Right atrium auricular region (tissue), 2 donors: Measurements from ENCODE around the gene SEC24A. TPM values are rescaled to one million over a fixed set of nuclear protein-coding genes. Genes with fewer than 3 reads are reported as not detected.
"Not testable (repeated sequence)": the region's sequence is repeated elsewhere in the genome, so short reads cannot be mapped to it uniquely, and the experiment has no call there.

Experiments
- DNase-seq: peaks from one replicate; pipeline ENCODE4 v3.0.0-alpha.2; 2019; ENCODE audit warnings: low spot score
- H3K27ac ChIP-seq, 2 donors: fragments of 200-600 bp; sonication (generic); 1 replicate in 1 of 2; 2 replicates in 1 of 2; pipeline ENCODE4 v1.5.1; 2016 to 2019
- H3K27me3 ChIP-seq, 2 donors: fragments of 200-600 bp; sonication (generic); one replicate each; pipeline versions ENCODE4 v1.5.1 to v1.6.0; 2017 to 2019
- H3K36me3 ChIP-seq: fragments of 200-600 bp; sonication (generic); one replicate; pipeline ENCODE4 v1.5.1; 2016
- H3K4me1 ChIP-seq, 2 donors: fragments of 200-600 bp; sonication (generic); one replicate each; pipeline versions ENCODE4 v1.5.1 to v1.6.0; 2017 to 2019
- H3K4me3 ChIP-seq, 2 donors: fragments of 200-600 bp; sonication (generic); 1 replicate in 1 of 2; 2 replicates in 1 of 2; pipeline ENCODE4 v1.5.1; 2017 to 2019; ENCODE audit warnings: mild to moderate bottlenecking in 1 of 2, moderate library complexity in 1 of 2
- H3K9me3 ChIP-seq, 2 donors: fragments of 200-600 bp; sonication (generic); one replicate each; pipeline ENCODE4 v1.5.1; 2019
- CTCF ChIP-seq, 2 donors: fragments of 200-600 bp; sonication (generic); IDR thresholded peaks; one replicate each; pipeline ENCODE4 v1.5.1; 2019; ENCODE audit warnings: antibody characterized with exemption in 2 of 2
- total RNA-seq, 2 donors: library from RNA; depleted of rRNA; stranded (reverse); fragments of >200 nt; gene quantifications; one replicate each; pipeline ENCODE4 v1.1.0, GENCODE V29; 2016

The SEC24A gene
- total RNA-seq, 2 donors from 2014 or later, result 9.6 to 12.8 TPM

- H3K4me3 ChIP-seq, result no peak overlapping the region
- TF ChIP-seq CTCF (IDR thresholded peaks at IDR 0.05), result no peak
- no peaks in the 10 kb centered on the region for H3K27me3 ChIP-seq
- peaks cover 7% of the 10 kb centered on the region for H3K36me3 ChIP-seq
- peaks cover 4 to 15% of the 10 kb centered on the region in 2 donors for H3K4me1 ChIP-seq
- DNase-seq, result no peak
- H3K27ac ChIP-seq, result no peak overlapping the region
- H3K9me3 ChIP-seq, result no peaks in the 10 kb centered on the region
Measured at GRCh38 chr5:134741052-134741451, 92.5 kb downstream of the SEC24A start.

- no peak overlapping the region for H3K4me3 ChIP-seq
- peaks cover 4 to 15% of the 10 kb centered on the region in 2 donors for H3K4me1 ChIP-seq
- TF ChIP-seq CTCF (IDR thresholded peaks at IDR 0.05), result no peak
- H3K27me3 ChIP-seq, result no peaks in the 10 kb centered on the region
- no peaks in the 10 kb centered on the region for H3K9me3 ChIP-seq
- no peak overlapping the region for H3K27ac ChIP-seq
- no peak for DNase-seq
- peaks cover 7% of the 10 kb centered on the region for H3K36me3 ChIP-seq
Measured at GRCh38 chr5:134742134-134742533, 93.5 kb downstream of the SEC24A start.

- Histone ChIP-seq H3K4me1 (no peaks in the 10 kb centered on the region), H3K27ac (no peak overlapping the region), H3K4me3 (no peak overlapping the region), H3K9me3 (no peaks in the 10 kb centered on the region), H3K27me3 (no peaks in the 10 kb centered on the region), H3K36me3 (peaks cover 16% of the 10 kb centered on the region)
- TF ChIP-seq CTCF (IDR thresholded peaks at IDR 0.05), result no peak
- no peak for DNase-seq
Measured at GRCh38 chr5:134749415-134749814, 100.8 kb downstream of the SEC24A start.

- Histone ChIP-seq H3K27me3 (no peaks in the 10 kb centered on the region), H3K4me1 (peaks cover 0 to 23% of the 10 kb centered on the region in 2 donors), H3K9me3 (no peaks in the 10 kb centered on the region), H3K27ac (peak overlapping the region; percentile 57 to 76), H3K36me3 (no peaks in the 10 kb centered on the region), H3K4me3 (peak overlapping the region; percentile 71 to 97)
- DNase-seq, result no peak
- TF ChIP-seq CTCF (IDR thresholded peaks at IDR 0.05), result no peak
Measured at GRCh38 chr5:134758176-134758503, 109.6 kb downstream of the SEC24A start.

GRCh38 chr5:134758504-134759341 lies 110.1 kb downstream of the SEC24A start, which contains the start of gene DDX46:
DDX46 (plus strand) TSS chr5:134758779; CDS start chr5:134758939, 160 bp downstream.
- Histone ChIP-seq H3K27me3 (no peaks in the 10 kb centered on the region), H3K36me3 (no peaks in the 10 kb centered on the region), H3K27ac (peak within 1 kb of the TSS; percentile 57 to 76), H3K4me1 (peaks cover 0 to 23% of the 10 kb centered on the region in 2 donors), H3K9me3 (no peaks in the 10 kb centered on the region), H3K4me3 (peak within 1 kb of the TSS; percentile 71 to 97)
- TF ChIP-seq CTCF (IDR thresholded peaks at IDR 0.05), result peak; percentile 56 to 89
- DNase-seq, result peak; percentile 93

GRCh38 chr5:134767528-134768291 lies 119.1 kb downstream of the SEC24A start:
- H3K4me1 ChIP-seq, H3K27me3 ChIP-seq, DNase-seq, H3K4me3 ChIP-seq, H3K9me3 ChIP-seq, H3K27ac ChIP-seq: not testable (repeated sequence)
- peaks cover 84% of the 10 kb centered on the region for H3K36me3 ChIP-seq
